H54 (cell line): ENCODE measurements around the gene CYB561D2.

Source experiments
- DNase-seq: peaks from one replicate; pipeline ENCODE4 v3.0.0; 2011; ENCODE audit warnings: low spot score, mixed read lengths; ENCODE audit not compliant: insufficient read length
- FAIRE-seq: peaks from 3 replicates; lab custom pipeline; 2011; peaks lifted over from hg19 to GRCh38; lab: Jason Lieb, UNC
- POLR2A ChIP-seq: IDR thresholded peaks from 2 replicates; pipeline ENCODE4 v1.6.1; 2011; ENCODE audit warnings: low read depth, mild to moderate bottlenecking, low read length

CYB561D2 gene

GRCh38 chr3:50319894-50320625 is 30.6 kb upstream of the CYB561D2 start:
- DNase-seq (no peak), FAIRE-seq (no peak)
- TF ChIP-seq POLR2A, result no peak

GRCh38 chr3:50320853-50321335 is 29.8 kb upstream of the CYB561D2 start:
- DNase-seq (no peak), FAIRE-seq (no peak)
- TF ChIP-seq POLR2A, result no peak

- DNase-seq (peak; percentile 81), FAIRE-seq (no peak)
- peak; percentile 73 for TF ChIP-seq POLR2A
Observed at GRCh38 chr3:50321336-50322114, 29.1 kb upstream of the CYB561D2 start.

DNA sequence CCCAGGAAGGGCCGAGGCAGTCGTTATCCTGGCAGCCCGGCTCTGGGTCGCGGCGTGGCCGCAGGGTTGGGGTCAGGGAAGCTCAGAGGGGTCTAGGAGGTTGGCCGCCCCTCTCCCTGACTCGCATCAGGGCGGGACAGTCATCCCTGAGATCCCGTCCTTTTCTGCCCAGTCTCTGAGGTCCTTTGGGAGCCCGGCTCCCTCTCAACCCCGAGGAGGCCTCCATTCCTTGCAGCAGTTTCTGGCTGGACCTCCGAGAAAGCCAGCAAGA is 28.6 kb upstream of the CYB561D2 start:
- DNase-seq, result no peak
- no peak for TF ChIP-seq POLR2A
- FAIRE-seq, result no peak

DNA sequence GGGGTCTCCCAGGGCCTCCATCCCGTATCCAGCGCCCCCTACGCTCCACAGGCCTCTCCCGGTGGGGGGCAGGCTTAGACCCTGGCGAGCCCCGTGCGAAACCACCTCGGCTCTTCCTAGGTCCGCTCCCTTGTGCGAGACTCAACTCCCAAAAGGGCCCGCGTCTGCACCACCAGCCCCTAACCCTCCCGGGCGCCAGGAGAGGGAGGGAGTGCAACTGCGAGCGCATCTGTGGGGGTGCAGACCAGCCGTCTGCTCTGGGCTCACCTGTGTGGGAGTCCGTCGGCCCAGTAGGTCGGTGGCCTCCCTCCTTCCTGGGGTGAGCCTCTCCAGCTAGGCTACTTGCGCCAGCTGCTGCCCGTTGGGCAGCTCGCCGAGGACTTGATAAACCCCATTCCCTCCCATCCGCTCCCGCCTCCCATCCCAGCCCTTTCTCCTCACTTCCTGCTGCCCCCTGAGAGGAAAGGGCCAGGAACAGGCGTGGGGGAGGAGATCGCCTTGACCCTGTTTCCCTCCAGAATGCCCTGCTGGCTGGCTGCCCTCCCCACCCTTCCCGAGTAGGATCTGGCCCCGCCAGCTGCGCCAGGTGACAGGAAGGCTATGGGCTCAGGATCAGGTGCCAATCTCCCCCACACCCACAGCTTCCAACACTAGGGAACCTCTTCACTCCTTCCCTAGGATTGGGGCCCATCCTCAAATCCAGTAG is 28.1 kb upstream of the CYB561D2 start, which contains the start of gene HYAL2:
HYAL2 (minus strand) TSS at position 360 of the 706 bp plus-strand sequence. CDS start 2,256 bp downstream, outside the sequence.
- FAIRE-seq, result no peak

DNA sequence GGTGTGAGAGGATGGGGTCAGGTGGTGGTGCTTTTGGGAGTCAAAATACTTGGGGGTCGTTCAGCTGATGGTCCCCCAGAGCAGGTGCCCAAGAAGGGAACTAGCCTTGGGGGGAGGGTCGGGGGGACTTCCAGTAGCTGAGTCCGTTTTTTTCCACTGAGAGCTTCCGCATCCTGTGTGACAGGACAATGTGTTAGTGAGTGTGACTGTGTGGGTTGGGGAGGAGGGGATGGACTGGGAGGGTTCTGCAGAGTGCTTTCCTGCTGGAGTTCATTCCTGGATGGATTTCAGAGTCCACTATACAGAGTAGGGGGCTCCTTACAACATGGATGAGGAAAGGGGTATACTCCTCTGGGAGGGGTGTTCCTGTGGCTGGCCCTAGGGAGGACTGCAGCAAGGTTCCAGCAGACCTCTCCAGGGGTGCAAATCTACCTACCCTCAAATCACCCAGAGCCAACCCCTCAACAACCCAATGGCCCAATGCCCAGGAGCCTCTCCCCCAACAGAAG is 27.5 kb upstream of the CYB561D2 start:
- no peak for TF ChIP-seq POLR2A
- no peak for FAIRE-seq
- no peak for DNase-seq

More for the DNA sequence above, 28.1 kb upstream of the CYB561D2 start, which contains the start of gene HYAL2:
- no peak for TF ChIP-seq POLR2A
- DNase-seq, result no peak

- FAIRE-seq, result no peak
- TF ChIP-seq POLR2A, result no peak
- DNase-seq, result no peak
Observed at GRCh38 chr3:50323614-50324199, 27.0 kb upstream of the CYB561D2 start.

GRCh38 chr3:50324351-50325112 is 26.1 kb upstream of the CYB561D2 start:
- TF ChIP-seq POLR2A, result no peak
- FAIRE-seq (no peak), DNase-seq (peak; percentile 83)

DNA sequence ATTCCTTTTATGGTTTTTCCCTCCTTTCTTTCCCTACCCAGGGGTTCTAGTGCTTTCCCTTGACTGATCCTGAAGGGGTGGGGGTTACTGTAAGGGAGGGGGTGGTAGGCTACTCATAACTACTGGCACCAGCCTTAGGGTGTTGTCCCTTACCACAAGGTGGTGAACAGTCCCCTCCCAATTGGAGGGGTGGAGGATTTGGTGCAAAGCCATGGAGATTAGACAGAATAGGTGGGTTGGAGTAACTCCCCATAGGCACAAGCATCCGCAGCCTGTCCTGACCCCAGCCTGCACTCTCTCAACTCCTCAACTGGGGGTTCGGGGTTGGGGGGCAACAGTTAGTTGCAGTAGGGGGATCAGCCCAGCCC is 25.6 kb upstream of the CYB561D2 start:
- FAIRE-seq, result no peak
- no peak for DNase-seq
- no peak for TF ChIP-seq POLR2A

DNA sequence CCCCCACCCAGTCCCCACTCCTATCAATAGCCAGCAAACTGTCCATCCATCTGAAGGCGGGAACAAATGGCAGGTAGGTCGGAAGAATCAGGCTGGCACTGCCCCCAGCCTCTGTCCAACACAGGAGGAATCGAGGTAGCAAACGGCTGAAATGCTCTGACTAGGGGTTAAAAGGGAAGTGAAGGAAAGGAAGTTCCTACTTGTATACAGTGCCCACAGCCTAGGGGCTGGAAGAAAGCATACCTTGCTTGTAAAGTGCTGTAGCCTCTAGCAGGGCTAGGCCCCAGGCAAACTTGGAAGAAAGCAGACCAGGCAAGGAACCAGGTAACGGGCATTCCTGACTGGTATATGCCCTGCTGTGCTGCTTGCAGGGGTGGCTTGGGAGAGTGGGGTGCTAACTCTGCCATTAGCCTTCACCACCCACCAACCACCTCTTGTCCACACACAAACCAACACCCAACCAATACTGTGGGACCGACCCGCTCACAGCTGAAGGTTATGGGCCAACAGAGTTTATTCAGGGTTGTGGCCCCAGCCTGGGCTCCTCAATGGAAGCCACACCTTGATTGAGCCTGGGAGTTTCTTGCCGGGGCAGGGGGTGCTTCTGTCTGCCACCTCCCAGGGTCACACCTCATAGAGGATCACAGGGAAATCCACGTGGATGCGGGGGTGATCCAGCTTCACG is 25.0 kb upstream of the CYB561D2 start:
- FAIRE-seq, result no peak
- TF ChIP-seq POLR2A, result no peak
- DNase-seq, result no peak

- no peak for DNase-seq
- FAIRE-seq, result no peak
- TF ChIP-seq POLR2A, result no peak
Observed at GRCh38 chr3:50326182-50326541, 24.5 kb upstream of the CYB561D2 start.

- DNase-seq, result no peak
- TF ChIP-seq POLR2A, result no peak
- FAIRE-seq, result no peak
Observed at GRCh38 chr3:50327129-50327528, 23.5 kb upstream of the CYB561D2 start.

GRCh38 chr3:50327943-50328691 is 22.5 kb upstream of the CYB561D2 start, which contains the start of gene TUSC2:
TSS of gene TUSC2 (minus strand) at chr3:50328223. CDS start at chr3:50328099, 124 bp downstream.
- no peak for FAIRE-seq
- peak; percentile 57; the same call in 1 of the 2 replicates for TF ChIP-seq POLR2A

More at GRCh38 chr3:50327943-50328691, 22.5 kb upstream of the CYB561D2 start, which contains the start of gene TUSC2:
- peak; percentile 94 for DNase-seq
